ENCODE measurements around the gene ZSWIM6. TPM values are rescaled to one million over a fixed set of nuclear protein-coding genes. Genes with fewer than 3 reads are reported as not detected.

Gene ZSWIM6
- total and polyA plus RNA-seq, 2 experiments from 2014 or later = 3.9 to 6.0 TPM

DNA sequence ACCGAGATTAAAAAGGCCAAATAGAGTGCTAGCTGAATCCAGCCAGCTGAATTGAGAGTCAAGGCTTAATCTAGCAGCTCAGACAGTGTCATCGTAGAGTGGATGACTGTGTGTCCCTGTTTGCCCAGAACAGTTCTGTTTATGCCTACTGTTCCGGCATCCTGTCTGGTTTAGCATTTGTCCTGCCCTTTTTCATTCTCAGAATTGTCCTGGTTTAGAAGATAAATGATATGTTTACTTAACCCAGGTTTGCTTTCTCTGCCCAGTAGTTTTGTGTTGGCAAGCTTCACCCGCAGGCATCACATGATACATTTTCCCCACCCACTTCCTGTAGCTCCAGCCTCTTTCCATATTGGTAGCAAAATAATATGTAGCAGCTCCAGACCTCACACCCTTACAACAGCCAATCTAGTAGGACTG, 41.3 kb upstream of the ZSWIM6 start:
- H3K9me2 ChIP-seq (ENCODE audit: insufficient read depth) = 0 out of 2 replicates have a peak, but pooled peaks cover 4% of the 10 kb centered on the region
- H2AFZ ChIP-seq = peak overlapping the region; percentile 61
- no peak overlapping the region for H3K27ac Mint-ChIP-seq
- no peaks in the 10 kb centered on the region for H3F3A ChIP-seq (replicated peaks; ENCODE audit: low read depth)
- H3K4me1 ChIP-seq (ENCODE audit: insufficient read depth) = no peaks in the 10 kb centered on the region
- H3K4me2 ChIP-seq = no peak overlapping the region
- H3K27me3 Mint-ChIP-seq (ENCODE audit: insufficient read depth, low read depth, poor library complexity) = no peaks in the 10 kb centered on the region
- H3K36me3 Mint-ChIP-seq (ENCODE audit: low read depth) = no peaks in the 10 kb centered on the region
- ATAC-seq (no peak), DNase-seq (ENCODE audit: low spot score) (no peak)
- H3K27me3 ChIP-seq (ENCODE audit: insufficient read depth) = no peaks in the 10 kb centered on the region
- H3K36me3 ChIP-seq (ENCODE audit: insufficient read depth) = no peaks in the 10 kb centered on the region
- no peak overlapping the region for H3K4me3 ChIP-seq
- H3K4me1 Mint-ChIP-seq = peaks cover 9% of the 10 kb centered on the region; the same call in 2 of the 3 replicates
- no peak overlapping the region for H3K27ac ChIP-seq (ENCODE audit: low read depth)
- TF ChIP-seq EZH2phosphoT487 (IDR thresholded peaks at IDR 0.05; ENCODE audit: unreplicated experiment) (no peak), ETS1 (IDR thresholded peaks at IDR 0.05) (no peak), STAT1 (IDR thresholded peaks at IDR 0.05; ENCODE audit: unreplicated experiment) (no peak), EZH2 (IDR thresholded peaks at IDR 0.05; ENCODE audit: low read depth, unreplicated experiment) (no peak), POLR2AphosphoS5 (IDR thresholded peaks at IDR 0.05; ENCODE audit: low read depth) (no peak), JUNB (IDR thresholded peaks at IDR 0.05; ENCODE audit: unreplicated experiment) (no peak), NANOG (IDR thresholded peaks at IDR 0.05; ENCODE audit: borderline replicate concordance) (no peak), ZNF462 (CRISPR knock-in tag; IDR thresholded peaks at IDR 0.05) (no peak), ZNF114 (CRISPR knock-in tag; IDR thresholded peaks at IDR 0.05) (no peak), ZNF331 (CRISPR knock-in tag; IDR thresholded peaks at IDR 0.05; ENCODE audit: low read depth) (no peak), CREB1 (CRISPR knock-in tag; IDR thresholded peaks at IDR 0.05; ENCODE audit: low read depth) (no peak)
- TF ChIP-seq, protein P1, sequence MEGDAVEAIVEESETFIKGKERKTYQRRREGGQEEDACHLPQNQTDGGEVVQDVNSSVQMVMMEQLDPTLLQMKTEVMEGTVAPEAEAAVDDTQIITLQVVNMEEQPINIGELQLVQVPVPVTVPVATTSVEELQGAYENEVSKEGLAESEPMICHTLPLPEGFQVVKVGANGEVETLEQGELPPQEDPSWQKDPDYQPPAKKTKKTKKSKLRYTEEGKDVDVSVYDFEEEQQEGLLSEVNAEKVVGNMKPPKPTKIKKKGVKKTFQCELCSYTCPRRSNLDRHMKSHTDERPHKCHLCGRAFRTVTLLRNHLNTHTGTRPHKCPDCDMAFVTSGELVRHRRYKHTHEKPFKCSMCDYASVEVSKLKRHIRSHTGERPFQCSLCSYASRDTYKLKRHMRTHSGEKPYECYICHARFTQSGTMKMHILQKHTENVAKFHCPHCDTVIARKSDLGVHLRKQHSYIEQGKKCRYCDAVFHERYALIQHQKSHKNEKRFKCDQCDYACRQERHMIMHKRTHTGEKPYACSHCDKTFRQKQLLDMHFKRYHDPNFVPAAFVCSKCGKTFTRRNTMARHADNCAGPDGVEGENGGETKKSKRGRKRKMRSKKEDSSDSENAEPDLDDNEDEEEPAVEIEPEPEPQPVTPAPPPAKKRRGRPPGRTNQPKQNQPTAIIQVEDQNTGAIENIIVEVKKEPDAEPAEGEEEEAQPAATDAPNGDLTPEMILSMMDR (conservative IDR thresholded peaks at IDR 0.05; ENCODE audit: low read depth in 2 of 2) = no peak
- TF ChIP-seq, protein P2, sequence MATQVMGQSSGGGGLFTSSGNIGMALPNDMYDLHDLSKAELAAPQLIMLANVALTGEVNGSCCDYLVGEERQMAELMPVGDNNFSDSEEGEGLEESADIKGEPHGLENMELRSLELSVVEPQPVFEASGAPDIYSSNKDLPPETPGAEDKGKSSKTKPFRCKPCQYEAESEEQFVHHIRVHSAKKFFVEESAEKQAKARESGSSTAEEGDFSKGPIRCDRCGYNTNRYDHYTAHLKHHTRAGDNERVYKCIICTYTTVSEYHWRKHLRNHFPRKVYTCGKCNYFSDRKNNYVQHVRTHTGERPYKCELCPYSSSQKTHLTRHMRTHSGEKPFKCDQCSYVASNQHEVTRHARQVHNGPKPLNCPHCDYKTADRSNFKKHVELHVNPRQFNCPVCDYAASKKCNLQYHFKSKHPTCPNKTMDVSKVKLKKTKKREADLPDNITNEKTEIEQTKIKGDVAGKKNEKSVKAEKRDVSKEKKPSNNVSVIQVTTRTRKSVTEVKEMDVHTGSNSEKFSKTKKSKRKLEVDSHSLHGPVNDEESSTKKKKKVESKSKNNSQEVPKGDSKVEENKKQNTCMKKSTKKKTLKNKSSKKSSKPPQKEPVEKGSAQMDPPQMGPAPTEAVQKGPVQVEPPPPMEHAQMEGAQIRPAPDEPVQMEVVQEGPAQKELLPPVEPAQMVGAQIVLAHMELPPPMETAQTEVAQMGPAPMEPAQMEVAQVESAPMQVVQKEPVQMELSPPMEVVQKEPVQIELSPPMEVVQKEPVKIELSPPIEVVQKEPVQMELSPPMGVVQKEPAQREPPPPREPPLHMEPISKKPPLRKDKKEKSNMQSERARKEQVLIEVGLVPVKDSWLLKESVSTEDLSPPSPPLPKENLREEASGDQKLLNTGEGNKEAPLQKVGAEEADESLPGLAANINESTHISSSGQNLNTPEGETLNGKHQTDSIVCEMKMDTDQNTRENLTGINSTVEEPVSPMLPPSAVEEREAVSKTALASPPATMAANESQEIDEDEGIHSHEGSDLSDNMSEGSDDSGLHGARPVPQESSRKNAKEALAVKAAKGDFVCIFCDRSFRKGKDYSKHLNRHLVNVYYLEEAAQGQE (IDR thresholded peaks at IDR 0.05; ENCODE audit: unreplicated experiment) = no peak
- H3K4me3 Mint-ChIP-seq = no peak overlapping the region
- H4K20me1 ChIP-seq (replicated peaks; ENCODE audit: insufficient read depth) = no peaks in the 10 kb centered on the region
- no peaks in the 10 kb centered on the region for H3K9me3 Mint-ChIP-seq
- H3K79me2 ChIP-seq (replicated peaks; ENCODE audit: insufficient read depth) = no peaks in the 10 kb centered on the region

All from GM23338 (cell line).